Hematopoietic multipotent progenitor cell treated with erythropoietin and hydrocortisone succinate and interleukin-3 and kit ligand, for 17 days (in vitro differentiated cells): ENCODE results near the gene TDRD12.
"Not testable (repeated sequence)": the region's sequence is repeated elsewhere in the genome, so short reads cannot be mapped to it uniquely, and the experiment has no call there.

ENCODE experiments used
- DNase-seq: peaks from one replicate; pipeline ENCODE4 v3.0.0-alpha.2; 2015; ENCODE audit warnings: low spot score

The TDRD12 gene

DNA sequence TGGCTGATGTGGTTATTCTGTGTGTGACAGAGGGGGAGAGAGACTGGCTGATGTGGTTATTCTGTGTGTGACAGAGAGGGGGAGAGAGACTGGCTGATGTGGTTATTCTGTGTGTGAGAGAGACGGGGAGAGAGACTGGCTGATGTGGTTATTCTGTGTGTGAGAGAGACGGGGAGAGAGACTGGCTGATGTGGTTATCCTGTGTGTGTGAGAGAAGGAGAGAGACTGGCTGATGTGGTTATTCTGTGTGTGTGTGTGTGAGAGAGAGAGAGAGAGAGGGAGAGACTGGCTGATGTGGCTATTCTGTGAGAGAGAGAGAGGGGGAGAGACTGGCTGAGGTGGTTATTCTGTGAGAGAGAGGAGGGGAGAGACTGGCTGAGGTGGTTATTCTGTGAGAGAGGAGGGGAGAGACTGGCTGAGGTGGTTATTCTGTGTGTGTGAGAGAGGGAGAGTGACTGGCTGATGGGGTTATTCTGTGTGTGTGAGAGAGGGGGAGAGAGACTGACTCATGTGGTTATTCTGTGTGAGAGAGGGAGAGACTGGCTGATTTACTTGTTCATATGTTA, 27.1 kb downstream of the TDRD12 start:
- DNase-seq: not testable (repeated sequence)

DNA sequence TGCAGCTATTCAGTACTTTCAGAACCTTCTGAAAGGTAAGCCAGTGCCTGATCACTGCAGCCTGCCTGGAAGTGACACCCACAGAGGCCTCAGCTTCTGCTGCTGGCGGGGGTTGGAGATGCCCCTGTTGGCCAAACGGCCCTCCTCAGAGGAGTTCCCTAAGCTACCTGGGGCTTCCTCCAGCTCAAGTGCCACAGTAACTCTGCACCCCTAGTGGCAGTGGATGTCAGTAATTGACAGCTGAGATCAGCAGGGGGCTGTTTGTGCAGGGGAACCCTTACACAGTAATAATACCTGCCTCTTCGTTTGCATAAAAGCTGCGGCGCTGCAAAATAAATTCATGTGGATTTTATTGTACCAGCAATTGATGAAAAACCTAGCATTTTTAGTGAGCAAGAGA, 28.9 kb downstream of the TDRD12 start:
- DNase-seq: peak; percentile 17

DNA sequence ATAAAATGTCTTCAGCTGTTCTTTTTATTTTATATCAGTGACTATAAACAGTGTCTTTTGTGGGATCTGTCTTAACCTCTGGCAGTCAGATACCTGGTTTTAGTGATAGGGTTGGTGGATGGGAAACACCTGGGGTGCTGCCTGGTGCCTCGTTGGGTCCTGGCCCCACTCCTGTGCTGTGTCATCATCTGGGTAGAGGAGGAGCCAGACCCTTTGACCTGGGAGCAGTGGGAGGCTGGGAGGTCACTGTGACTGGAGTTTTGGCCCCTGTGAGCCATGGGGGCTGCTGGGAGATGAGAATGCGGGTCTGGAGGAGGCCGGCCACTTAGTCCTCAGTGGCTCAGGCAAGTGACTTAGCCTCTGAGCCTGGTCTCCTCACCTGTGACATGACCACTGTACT, 29.4 kb downstream of the TDRD12 start:
- no peak for DNase-seq

DNA sequence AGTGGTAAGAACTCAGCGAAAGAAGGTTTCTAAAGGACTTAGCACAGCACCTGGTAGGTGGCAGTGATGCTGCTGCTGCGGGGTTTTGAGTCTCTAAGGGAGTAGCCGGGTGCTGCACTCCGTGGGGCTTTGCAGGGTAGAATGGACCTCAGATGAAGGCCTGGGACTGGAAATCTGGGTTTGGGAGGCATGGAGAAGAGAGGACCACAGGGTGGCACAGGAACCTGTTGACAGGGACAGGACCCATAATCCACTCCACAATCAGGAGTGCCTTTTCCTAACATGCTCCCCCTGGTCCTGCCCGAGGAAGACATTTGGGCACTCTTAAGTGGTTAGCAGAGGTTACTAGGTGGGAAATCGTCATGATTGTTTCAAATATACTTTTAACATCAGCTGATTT, 29.8 kb downstream of the TDRD12 start:
- no peak for DNase-seq

DNA sequence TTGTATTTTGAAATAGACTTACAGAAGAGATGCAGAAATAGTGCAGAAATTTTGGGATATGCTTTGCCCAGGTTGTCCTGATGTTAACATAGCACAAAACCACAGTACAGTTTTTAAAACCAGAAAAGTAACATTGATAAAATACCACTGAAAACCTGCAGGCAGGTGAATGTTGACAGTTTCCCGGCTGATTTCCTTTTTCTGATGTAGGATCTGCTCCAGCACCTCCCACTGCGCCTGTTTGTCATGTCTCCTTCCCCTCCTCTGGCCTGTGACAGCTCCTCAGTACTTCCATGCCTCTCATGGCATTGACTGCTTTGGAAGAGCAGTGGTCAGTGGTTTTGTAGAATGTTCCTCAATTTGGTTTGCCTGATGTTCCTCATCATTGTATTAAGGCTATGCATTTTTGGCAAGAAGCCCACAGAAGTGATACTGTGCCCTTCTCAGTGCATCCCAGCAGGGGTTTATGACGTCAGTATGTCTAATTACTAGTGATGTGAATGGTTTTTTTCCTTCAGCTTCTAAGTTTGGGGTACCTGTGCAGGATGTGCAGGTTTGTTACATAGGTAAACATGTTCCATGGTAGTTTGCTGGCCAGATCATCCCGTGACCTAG, 31.0 kb downstream of the TDRD12 start:
- DNase-seq: no peak

DNA sequence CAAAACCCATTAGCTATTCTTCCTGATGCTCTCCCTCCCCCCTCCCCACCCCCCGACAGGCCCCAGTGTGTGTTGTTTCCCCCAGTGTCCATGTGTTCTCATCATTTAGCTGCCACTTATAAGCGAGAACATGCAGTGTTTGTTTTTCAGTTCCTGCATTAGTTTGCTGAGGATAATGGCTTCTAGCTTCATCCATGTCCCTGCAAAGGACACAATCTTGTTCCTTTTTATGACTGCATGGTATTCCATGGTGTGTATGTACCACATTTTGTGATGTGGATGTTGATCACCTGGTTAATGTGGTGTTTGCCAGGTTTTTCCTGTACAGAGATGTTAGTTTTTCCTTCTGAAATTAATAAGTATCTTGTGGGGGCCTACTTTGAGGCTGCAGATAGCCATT, 31.5 kb downstream of the TDRD12 start:
- no peak for DNase-seq

DNA sequence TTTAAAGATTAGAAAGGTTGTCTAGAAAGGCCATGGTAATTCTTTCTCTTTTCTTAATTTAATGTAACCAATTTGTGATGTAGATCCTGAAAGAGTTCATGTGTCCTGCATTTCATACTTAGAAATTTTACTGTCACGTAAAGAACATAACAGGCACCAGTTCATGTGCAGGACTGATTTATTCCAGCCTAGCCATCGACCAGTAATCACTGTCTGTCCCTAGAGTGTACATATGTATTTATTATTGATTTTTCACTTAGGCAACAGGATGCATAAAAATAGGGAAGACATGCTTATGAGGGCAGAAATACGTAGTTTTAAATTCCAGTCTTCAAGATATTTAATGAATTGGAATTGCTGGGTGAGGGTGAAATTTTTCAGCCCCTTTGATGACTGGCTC, 37.6 kb downstream of the TDRD12 start:
- DNase-seq: no peak

DNA sequence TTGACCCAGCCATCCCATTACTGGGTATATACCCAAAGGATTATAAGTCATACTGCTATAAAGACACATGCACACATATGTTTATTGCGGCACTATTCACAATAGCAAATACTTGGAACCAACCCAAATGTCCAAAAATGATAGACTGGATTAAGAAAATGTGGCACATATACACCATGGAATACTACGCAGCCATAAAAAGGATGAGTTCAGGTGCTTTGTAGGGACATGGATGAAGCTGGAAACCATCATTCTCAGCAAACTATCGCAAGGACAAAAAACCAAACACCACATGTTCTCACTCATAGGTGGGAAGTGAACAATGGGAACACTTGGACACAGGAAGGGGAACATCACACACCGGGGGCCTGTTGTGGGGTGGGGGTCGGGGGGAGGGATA, 45.8 kb downstream of the TDRD12 start:
- DNase-seq: not testable (repeated sequence)

DNA sequence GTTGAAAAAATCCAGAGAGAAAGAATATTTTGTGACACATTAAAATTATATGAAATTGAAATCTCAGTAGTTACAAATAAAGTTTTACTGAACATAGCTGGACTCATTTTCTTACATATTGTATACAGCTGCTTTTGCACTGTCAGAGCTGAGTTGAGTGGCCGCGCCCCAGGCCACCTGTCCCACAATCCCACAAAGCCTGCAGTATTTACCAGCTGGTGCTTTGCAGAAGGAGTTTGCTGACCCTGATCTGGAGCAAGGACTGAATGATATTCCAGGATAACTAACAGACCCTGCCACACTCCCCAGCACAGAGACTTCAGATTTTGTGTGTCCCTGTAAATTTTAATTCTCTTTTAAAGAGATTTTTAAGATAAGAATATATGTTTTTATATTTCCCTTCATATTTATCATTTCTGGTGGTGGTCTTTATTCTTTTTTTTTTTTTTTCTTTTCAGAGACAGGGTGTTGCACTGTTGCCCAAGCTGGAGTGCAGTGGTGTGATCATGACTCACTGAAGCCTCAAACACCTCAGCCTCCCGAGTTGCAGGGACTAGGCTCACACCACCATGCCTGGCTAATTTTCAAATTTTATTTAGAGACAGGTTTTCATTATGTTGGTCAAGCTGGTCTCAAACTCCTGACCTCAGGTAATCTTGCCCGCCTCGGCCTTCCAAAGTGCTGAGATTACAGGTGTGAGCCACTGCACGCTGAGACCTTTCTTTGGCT, 48.5 kb downstream of the TDRD12 start:
- DNase-seq: no peak

DNA sequence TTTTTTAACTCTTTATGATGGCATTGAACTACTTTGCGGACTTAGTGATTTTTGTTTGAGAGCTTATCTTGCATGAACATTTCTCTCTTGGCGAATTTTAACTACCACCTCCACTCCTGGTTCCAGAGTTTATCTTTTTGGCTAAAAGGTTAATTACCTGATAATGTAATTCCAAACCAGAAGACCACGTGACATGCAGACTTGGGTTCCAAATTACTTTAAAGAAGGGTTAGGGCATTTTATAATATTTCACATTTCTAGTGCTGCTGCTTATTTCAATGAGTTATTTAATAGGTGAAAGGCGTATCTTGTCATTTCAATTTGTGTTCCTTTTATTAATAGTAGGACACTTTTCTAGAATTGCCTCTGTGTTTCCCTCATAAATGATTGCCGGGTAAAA, 52.0 kb downstream of the TDRD12 start:
- no peak for DNase-seq

DNA sequence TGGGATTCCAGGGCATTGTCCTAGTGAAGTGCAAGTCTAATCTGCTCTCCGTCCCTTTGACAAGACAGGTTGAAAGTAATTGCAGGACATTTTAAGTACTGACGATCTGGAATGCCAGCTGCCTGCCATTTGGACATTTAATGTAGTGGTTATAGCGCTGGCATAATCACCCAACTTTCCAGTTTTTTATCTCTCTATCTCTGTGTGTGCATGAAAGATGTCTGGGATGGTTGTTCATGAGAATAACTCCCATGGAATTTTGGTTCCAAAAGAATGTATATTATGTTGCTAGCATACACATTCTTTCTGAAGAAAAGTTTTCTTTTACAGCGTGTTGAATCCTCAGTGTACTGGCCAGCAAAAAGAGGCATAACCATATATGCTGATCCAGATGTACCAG, 53.6 kb downstream of the TDRD12 start:
- DNase-seq: no peak

DNA sequence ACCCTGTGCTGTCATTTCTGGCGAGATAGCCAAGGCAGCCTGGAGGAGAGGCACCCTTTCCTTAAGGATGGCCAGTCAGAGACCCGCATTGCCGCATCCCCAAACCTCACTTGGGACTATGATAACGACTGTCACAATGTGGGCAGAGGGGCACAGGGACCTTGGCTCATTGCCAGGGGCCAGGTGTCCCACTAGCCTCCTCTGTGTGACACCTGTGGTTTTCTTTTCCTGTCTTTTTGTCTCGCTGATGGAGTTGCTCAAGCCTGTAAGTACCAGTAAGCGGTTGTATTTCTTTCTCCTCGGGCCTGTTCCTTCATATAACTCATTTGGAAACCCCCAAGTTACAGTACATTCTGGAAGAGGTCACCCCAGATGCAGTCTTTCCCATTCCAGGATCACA, 59.5 kb downstream of the TDRD12 start:
- no peak for DNase-seq

DNA sequence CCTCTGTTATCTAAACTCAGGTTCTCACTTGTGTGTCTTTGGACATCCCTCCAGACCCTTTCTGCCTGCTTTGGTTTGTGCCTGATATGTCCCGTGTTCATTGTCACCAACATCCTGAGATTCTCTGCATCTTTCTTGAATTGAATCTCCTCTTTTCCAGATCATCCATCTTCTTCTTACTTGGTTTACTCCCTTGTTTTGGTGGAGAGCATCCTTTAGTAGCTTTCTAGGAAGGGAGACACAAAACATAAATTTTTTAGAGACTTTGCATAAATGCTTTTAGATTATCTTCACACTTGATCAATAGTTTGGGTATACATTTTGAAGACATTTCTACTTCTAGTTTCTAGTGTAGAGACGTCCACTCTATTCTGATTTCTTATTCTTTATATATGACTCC, 61.7 kb downstream of the TDRD12 start:
- DNase-seq: no peak

DNA sequence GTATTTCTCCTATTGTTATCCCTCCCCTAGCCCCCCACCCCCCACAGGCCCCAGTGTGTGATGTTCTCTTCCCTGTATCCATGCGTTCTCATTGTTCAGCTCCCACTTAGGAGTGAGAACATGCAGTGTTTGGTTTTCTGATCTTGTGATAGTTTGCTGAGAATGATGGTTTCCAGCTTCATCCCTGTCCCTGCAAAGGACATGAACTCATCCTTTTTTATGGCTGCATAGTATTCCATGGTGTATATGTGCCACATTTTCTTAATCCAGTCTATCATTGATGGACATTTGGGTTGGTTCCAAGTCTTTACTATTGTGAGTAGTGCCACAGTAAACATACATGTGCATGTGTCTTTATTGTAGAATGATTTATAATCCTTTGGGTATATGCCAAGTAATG, 62.5 kb downstream of the TDRD12 start:
- DNase-seq: not testable (repeated sequence)

DNA sequence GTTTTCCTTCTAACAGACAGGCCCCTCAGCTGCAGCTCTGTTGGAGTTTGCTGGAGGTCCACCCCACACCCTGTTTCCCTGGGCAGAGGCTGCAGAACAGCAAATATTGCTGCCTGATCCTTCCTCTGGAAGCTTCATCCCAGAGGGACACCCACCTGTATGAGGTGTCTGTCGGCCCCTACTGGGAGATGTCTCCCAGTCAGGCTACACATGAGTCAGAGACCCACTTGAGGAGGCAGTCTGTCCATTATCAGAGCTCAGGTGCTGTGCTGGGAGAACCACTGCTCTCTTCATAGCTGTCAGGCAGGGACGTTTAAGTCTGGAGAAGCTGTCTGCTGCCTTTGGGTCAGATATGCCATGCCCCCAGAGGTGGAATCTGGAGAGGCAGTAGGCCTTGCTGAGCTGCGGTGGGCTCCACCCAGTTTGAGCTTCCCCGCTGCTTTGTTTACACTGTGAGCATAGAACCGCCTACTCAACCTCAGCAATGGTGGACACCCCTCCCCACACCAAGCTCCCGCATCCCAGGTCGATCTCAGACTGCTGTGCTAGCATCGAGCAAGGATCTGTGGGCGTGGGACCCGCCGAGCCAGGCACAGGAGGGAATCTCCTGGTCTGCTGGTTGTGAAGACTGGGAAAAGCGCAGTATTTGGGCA, 67.7 kb downstream of the TDRD12 start:
- DNase-seq: not testable (repeated sequence)

DNA sequence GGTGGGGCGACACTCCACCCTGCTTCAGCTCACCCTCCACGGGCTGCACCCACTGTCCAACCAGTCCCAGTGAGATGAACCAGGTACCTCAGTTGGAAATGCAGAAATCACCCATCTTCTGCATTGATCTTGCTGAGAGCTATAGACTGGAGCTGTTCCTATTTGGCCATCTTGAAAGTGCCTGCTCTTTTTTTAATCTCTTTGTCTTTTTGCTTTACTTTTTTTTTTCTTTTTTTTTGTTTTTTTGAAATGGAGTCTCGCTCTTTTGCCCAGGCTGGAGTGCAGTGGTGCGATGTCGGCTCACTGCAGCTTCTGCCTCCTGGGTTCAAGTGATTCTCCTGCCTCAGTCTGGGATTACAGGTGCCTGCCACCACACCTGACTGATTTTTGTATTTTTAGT, 68.3 kb downstream of the TDRD12 start:
- not testable (repeated sequence) for DNase-seq

DNA sequence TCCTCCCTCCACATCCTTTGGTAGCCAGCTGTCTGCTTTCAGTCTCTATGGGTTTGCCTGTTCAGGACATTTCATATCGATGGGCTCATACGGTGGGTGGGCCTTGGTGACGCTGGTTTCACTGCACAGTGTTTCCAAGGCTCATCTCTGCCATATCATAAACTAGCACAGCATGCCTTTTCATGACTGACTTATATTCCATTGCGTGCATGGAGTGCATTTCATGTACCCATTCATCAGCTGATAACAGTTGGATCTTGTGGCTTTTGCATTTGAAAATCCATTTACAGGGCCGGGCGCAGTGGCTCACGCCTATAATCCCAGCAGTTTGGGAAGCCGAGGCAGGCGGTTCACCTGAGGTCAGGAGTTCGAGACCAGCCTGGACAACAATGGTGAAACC, 69.9 kb downstream of the TDRD12 start:
- no peak for DNase-seq

DNA sequence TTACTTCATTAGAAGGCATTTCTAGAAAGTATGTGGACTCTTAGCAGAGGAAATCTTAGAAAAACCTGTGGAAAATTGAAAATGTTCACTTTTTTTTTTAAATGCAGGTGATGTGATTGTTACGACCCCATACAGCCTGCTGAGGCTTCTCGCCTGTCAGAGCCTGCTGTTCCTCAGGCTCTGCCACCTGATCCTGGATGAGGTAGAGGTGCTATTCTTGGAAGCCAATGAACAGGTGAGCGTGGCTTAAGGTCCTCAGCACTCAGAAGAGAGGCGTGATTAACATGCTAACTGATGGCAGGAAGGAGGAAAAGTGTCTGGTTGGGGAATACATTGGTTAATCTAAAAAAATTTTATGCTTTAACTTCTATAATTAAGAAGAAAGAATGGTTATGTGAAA, 78.6 kb downstream of the TDRD12 start:
- DNase-seq: no peak

DNA sequence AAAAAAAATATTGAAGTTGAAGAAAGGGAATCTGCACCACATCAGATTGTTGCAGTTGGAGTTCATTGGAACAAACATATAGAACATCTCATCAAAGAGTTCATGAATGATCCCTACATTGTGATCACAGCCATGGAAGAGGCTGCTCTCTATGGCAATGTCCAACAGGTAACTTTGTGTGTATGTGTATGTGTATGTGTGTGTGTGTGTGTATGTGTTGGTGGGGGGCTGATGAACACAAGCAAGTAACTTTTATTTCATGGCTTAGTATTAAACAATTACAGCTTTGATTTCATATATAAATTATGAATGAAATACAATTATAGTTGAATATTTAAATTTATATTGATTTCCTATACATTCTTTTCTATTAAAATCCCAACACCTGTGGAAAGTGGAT, 80.6 kb downstream of the TDRD12 start:
- DNase-seq: no peak

DNA sequence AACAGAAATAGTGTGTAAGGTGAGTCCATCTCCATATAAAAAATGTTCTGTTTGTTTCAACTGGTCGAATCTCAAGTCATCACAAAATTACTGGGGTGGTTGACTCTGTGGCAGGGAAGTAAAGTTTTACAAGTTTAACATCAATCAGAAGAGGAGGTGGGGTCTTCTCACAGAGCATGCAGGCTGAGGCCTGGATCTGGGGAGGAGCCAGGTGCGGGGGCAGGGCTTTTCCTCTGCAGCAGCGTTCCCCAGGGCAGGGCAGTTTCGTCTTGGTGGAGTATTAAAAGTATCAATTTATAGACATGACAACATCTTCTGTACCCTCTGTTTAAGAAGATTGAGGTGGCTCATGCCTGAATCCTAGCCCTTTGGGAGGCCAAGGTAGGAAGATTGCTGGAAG, 81.2 kb downstream of the TDRD12 start:
- no peak for DNase-seq

DNA sequence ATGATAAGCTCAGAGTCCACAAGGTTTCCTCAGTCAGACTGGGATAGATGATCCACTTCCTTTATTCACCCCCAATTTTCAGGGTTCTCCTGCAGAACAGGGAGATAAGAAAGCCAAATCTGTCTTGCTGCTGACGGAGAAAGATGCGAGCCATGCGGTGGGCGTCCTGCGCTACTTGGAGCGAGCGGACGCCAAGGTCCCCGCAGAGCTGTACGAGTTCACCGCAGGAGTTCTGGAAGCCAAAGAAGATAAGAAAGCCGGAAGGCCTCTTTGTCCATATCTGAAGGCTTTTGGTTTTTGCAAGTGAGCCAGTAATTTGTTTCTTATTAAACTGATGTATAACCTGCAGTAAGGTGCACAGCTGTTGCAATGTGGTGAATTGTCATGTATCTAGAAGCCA, 83.3 kb downstream of the TDRD12 start:
- DNase-seq: no peak

DNA sequence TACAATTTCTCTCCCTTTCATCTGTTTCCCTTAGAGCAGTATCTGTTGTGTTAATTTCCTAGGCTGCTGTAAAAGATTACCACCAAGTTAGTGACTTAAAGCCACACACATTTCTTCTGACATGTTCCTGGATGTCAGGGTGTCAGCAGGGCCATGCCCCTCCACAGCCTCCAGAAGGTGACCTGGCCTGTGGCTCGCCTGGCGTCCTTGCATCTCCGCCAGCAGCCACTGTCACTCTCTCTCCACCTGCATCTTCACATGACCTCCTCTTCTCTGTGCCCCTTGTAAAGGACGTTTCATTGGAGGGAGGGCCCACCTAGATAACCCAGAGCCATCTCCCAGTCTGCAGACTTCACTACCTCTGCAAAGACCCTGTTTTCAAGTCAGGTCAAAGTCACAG, 88.7 kb downstream of the TDRD12 start:
- DNase-seq: no peak

DNA sequence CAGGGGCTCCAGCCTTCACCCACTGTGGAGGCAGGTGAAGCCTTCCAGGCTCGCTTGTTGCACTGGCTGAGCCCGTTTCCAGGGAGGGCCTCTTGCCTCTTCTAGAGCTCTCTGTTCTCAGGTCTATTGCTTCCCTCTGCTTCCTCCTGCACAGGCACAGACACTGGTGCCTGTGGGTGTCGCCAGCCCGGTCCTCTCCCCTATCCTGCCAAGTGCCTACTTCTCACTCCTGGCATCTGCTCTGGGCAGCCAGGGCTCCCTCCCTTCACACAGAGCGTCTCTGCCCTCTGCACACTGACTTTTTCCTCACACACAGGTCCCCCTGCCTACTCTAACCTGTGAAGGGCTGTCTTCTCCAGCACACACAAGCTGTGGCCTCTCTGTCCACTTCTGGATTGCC, 89.7 kb downstream of the TDRD12 start:
- no peak for DNase-seq
